Mononuclear cell (primary cell): ENCODE results near the gene CTBP2. TPM values are rescaled to one million over a fixed set of nuclear protein-coding genes. Genes with fewer than 3 reads are reported as not detected.

ENCODE experiments used
- H3K27me3 ChIP-seq: 2 replicates; pipeline ENCODE4 v1.6.0; 2011; ENCODE audit warnings: low read length, control low read depth; ENCODE audit not compliant: insufficient read depth
- H3K4me1 ChIP-seq: 2 replicates; pipeline ENCODE4 v1.5.1; 2011; ENCODE audit warnings: mild to moderate bottlenecking, low read length, control low read depth; ENCODE audit not compliant: insufficient read depth
- H3K4me3 ChIP-seq: 2 replicates; pipeline ENCODE4 v1.5.1; 2011; ENCODE audit warnings: mild to moderate bottlenecking, low read length, moderate library complexity
- H3K9me3 ChIP-seq: 2 replicates; pipeline ENCODE4 v1.5.1; 2011; ENCODE audit warnings: low read depth, mild to moderate bottlenecking, control low read depth, low read length
- total RNA-seq: library from RNA; depleted of rRNA; stranded (reverse); fragments of >200 nt; gene quantifications from one replicate; pipeline ENCODE4 v1.2.3, GENCODE V29; 2012

The CTBP2 gene
- total RNA-seq, 1 donor, result 6.4 TPM

GRCh38 chr10:124942317-124943169 is 217.8 kb downstream of the CTBP2 start:
- Histone ChIP-seq H3K9me3 (no peaks in the 10 kb centered on the region), H3K27me3 (no peaks in the 10 kb centered on the region), H3K4me1 (peaks cover 17% of the 10 kb centered on the region), H3K4me3 (no peak overlapping the region)

DNA sequence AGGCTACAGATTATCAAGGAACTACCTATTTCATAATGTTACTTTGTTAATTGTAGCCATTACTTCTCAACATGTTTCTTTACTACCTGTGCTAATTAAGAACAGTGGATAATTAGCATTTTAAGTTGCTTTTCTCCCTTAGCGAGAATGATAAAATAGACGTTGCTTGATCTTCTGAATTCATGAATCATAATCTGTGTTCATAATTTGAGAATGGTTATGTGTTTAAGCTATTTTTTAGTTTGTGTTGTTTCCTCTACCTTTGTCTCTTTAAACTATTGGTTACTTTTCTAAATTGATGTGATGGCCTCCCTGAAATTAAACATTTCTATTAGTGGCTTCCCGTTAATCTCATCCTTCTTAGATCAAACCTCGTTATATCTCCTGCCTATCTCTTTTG is 218.5 kb downstream of the CTBP2 start, which contains the start of gene ZRANB1:
ZRANB1 (plus strand) TSS at position 301 of the 400 bp plus-strand sequence. CDS start 371 bp downstream, outside the sequence.
- Histone ChIP-seq H3K9me3 (no peaks in the 10 kb centered on the region), H3K4me1 (peaks cover 17% of the 10 kb centered on the region), H3K4me3 (no peak within 1 kb of the TSS), H3K27me3 (no peaks in the 10 kb centered on the region)

DNA sequence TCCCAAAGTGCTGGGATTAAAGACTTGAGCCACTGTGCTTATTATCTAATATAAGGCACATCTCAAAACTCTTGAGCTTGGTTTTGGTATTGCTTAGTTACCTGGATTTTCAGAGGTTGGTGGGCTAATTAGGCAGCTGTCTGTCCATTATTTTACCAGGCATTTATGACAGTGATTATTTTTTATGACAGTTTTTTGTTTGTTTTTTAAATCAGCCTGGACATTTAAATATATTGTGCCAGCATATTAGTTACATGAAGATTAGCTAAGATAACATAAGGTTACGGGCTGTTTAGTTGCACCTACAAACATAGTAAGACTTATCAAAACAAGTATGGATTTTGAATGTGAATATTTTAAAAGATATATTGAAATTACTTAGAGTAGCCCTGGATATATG is 221.1 kb downstream of the CTBP2 start:
- no peaks in the 10 kb centered on the region for H3K9me3 ChIP-seq
- H3K4me3 ChIP-seq, result no peak overlapping the region
- H3K4me1 ChIP-seq, result peaks cover 12% of the 10 kb centered on the region
- no peaks in the 10 kb centered on the region for H3K27me3 ChIP-seq

DNA sequence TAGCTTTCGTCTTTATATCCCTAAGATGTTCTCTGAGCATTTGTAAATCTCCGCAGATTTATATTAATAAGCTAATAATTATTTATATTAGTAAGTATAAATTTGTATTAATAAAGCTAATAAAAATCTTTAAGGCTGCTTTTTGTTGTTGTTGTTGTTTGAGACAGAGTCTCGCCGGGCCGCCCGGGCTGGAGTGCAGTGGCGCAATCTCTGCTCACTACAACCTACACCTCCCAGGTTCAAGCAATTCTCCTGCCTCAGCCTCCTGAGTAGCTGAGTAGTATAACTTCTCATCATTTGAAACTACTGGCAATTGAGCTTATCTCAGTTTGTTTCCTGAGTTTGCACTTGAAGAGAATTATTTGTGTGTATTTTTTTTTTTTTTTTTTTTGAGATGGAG is 223.6 kb downstream of the CTBP2 start:
- Histone ChIP-seq H3K9me3 (no peaks in the 10 kb centered on the region), H3K4me1 (no peaks in the 10 kb centered on the region), H3K4me3 (no peak overlapping the region), H3K27me3 (no peaks in the 10 kb centered on the region)

DNA sequence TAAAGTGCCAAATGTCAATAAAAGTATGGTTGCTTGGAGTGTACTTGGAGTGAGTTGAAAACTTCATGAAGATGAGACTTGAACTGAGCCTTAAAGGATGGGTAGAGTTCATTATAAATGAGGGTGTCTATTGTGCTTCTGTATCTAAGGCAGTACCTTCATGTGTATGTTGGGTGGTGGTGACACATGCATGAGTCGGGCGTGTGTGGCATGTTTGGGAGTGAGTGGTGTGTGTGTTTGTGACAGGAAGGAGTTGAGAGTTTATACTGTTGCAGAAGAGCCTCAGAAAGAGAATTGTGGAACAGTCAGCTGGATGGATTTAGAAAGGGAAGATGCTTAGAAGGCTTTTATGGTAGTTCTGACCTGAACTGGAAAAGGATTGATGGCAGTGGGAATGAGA is 224.4 kb downstream of the CTBP2 start:
- no peaks in the 10 kb centered on the region for H3K9me3 ChIP-seq
- H3K27me3 ChIP-seq, result no peaks in the 10 kb centered on the region
- H3K4me1 ChIP-seq, result no peaks in the 10 kb centered on the region
- no peak overlapping the region for H3K4me3 ChIP-seq

Other genes with a start within 250 kb of the CTBP2 start
- 46.2 TPM for gene ZRANB1, start 218.4 kb downstream of the CTBP2 start, total RNA-seq